H9 (cell line): ENCODE measurements around the gene FDX1. TPM values are rescaled to one million over a fixed set of nuclear protein-coding genes. Genes with fewer than 3 reads are reported as not detected.

Experiments used
- DNase-seq: peaks from one replicate; pipeline ENCODE4 v3.0.0-alpha.2; 2017
- H2AFZ ChIP-seq: one replicate; pipeline ENCODE4 v1.6.1; 2013; ENCODE audit warnings: mild to moderate bottlenecking, low read length, control low read depth, moderate library complexity
- H2AK5ac ChIP-seq: 2 replicates; pipeline ENCODE4 v1.6.1; 2013; ENCODE audit warnings: low read length, control low read depth, mixed read lengths; ENCODE audit not compliant: insufficient read length
- H2BK120ac ChIP-seq: one replicate; pipeline ENCODE4 v1.6.1; 2013; ENCODE audit warnings: low read depth, mild to moderate bottlenecking, low read length, control low read depth, inconsistent platforms; ENCODE audit not compliant: poor library complexity, severe bottlenecking
- H2BK12ac ChIP-seq: 2 replicates; pipeline ENCODE4 v1.6.1; 2013; ENCODE audit warnings: low read length, control low read depth, mixed read lengths, low read depth; ENCODE audit not compliant: insufficient read length
- H2BK15ac ChIP-seq: 2 replicates; pipeline ENCODE4 v1.6.1; 2013; ENCODE audit warnings: low read depth, low read length, control low read depth
- H2BK20ac ChIP-seq: one replicate; pipeline ENCODE4 v1.6.1; 2013; ENCODE audit warnings: low read depth, mild to moderate bottlenecking, low read length, control low read depth, inconsistent platforms; ENCODE audit not compliant: poor library complexity, severe bottlenecking
- H2BK5ac ChIP-seq: 2 replicates; pipeline ENCODE4 v1.6.1; 2013; ENCODE audit warnings: low read length, control low read depth, mixed read lengths; ENCODE audit not compliant: insufficient read length
- H3K14ac ChIP-seq: 2 replicates; pipeline ENCODE4 v1.6.1; 2013; ENCODE audit warnings: low read length, control low read depth; ENCODE audit not compliant: insufficient read depth
- H3K18ac ChIP-seq: 2 replicates; pipeline ENCODE4 v1.6.1; 2013; ENCODE audit warnings: low read depth, mild to moderate bottlenecking, mixed read lengths, low read length, control low read depth; ENCODE audit not compliant: insufficient read length
- H3K23ac ChIP-seq: 2 replicates; pipeline ENCODE4 v1.6.1; 2013; ENCODE audit warnings: low read length, control low read depth, mixed read lengths, low read depth; ENCODE audit not compliant: insufficient read length
- H3K23me2 ChIP-seq: 2 replicates; pipeline ENCODE4 v1.6.1; 2013; ENCODE audit warnings: low read depth, mild to moderate bottlenecking, mixed read lengths, low read length, control low read depth; ENCODE audit not compliant: insufficient read length, poor library complexity, severe bottlenecking
- H3K27ac ChIP-seq: 2 replicates; pipeline ENCODE4 v1.5.1; 2013; ENCODE audit warnings: low read length, control low read depth, mixed read lengths, low read depth; ENCODE audit not compliant: insufficient read length
- H3K27me3 ChIP-seq: 2 replicates; pipeline ENCODE4 v1.6.1; 2013; ENCODE audit warnings: low read length, control low read depth, inconsistent platforms; ENCODE audit not compliant: insufficient read depth
- H3K4ac ChIP-seq: 2 replicates; pipeline ENCODE4 v1.6.1; 2013; ENCODE audit warnings: low read depth, mild to moderate bottlenecking, control low read depth, inconsistent platforms, low read length, moderate library complexity
- H3K4me1 ChIP-seq: 2 replicates; pipeline ENCODE4 v1.6.1; 2013; ENCODE audit warnings: low read length, control low read depth, inconsistent platforms; ENCODE audit not compliant: insufficient read depth
- H3K4me2 ChIP-seq: 2 replicates; pipeline ENCODE4 v1.6.1; 2013; ENCODE audit warnings: low read length, control low read depth, mixed read lengths; ENCODE audit not compliant: insufficient read length, insufficient read depth
- H3K56ac ChIP-seq: 2 replicates; pipeline ENCODE4 v1.6.1; 2013; ENCODE audit warnings: low read depth, mild to moderate bottlenecking, mixed read lengths, low read length, control low read depth; ENCODE audit not compliant: insufficient read length
- H3K79me1 ChIP-seq: 2 replicates; pipeline ENCODE4 v1.6.1; 2013; ENCODE audit warnings: low read depth, mild to moderate bottlenecking, moderate library complexity, low read length, control low read depth, inconsistent platforms; ENCODE audit not compliant: insufficient read depth, poor library complexity, severe bottlenecking
- H3K79me2 ChIP-seq: 2 replicates; pipeline ENCODE4 v1.6.1; 2013; ENCODE audit warnings: low read length, control low read depth, inconsistent platforms; ENCODE audit not compliant: insufficient read depth
- H3K9ac ChIP-seq: 2 replicates; pipeline ENCODE4 v1.6.1; 2013; ENCODE audit warnings: low read length, control low read depth, mixed read lengths; ENCODE audit not compliant: insufficient read length; ENCODE audit errors: extremely low read depth
- H3K9me3 ChIP-seq: one replicate; pipeline ENCODE4 v1.6.1; 2013; ENCODE audit warnings: low read depth, low read length, inconsistent platforms; ENCODE audit not compliant: control insufficient read depth
- H3T11ph ChIP-seq: one replicate; pipeline ENCODE4 v1.6.1; 2013; ENCODE audit warnings: mild to moderate bottlenecking, low read length, control low read depth, inconsistent platforms
- H4K20me1 ChIP-seq: one replicate; pipeline ENCODE4 v1.6.1; 2013; ENCODE audit not compliant: control insufficient read depth, insufficient read length, insufficient read depth
- H4K5ac ChIP-seq: 2 replicates; pipeline ENCODE4 v1.6.1; 2013; ENCODE audit warnings: low read depth, mild to moderate bottlenecking, mixed read lengths, low read length, control low read depth; ENCODE audit not compliant: insufficient read length
- H4K8ac ChIP-seq: replicated peaks from 2 replicates; pipeline ENCODE4 v1.6.1; 2013; ENCODE audit warnings: low read length, control low read depth, mixed read lengths, low read depth; ENCODE audit not compliant: insufficient read length
- H4K91ac ChIP-seq: 2 replicates; pipeline ENCODE4 v1.6.1; 2013; ENCODE audit warnings: low read depth, mild to moderate bottlenecking, moderate library complexity, mixed read lengths, low read length, control low read depth; ENCODE audit not compliant: insufficient read length
- H3K27ac Mint-ChIP-seq, 3 experiments: 2 replicates in 2 of 3; 3 replicates in 1 of 3; pipeline ENCODE4 v1.8.0; 2020 to 2021; ENCODE audit warnings: mixed read lengths in 3 of 3, mild to moderate bottlenecking in 1 of 3, moderate library complexity in 1 of 3
- H3K27me3 Mint-ChIP-seq: 2 replicates; pipeline ENCODE4 v1.8.0; 2021; ENCODE audit warnings: low read depth, mild to moderate bottlenecking, moderate library complexity, mixed read lengths
- H3K36me3 Mint-ChIP-seq, 3 experiments: 2 replicates in 2 of 3; 3 replicates in 1 of 3; pipeline ENCODE4 v1.8.0; 2020 to 2021; ENCODE audit warnings: low read depth in 3 of 3, mixed read lengths in 3 of 3; ENCODE audit not compliant: insufficient read depth in 1 of 3
- H3K4me1 Mint-ChIP-seq, 2 experiments: 2 replicates each; pipeline ENCODE4 v1.8.0; 2020; ENCODE audit warnings: mixed read lengths in 2 of 2
- H3K4me3 Mint-ChIP-seq, 2 experiments: 2 replicates in 1 of 2; 3 replicates in 1 of 2; pipeline ENCODE4 v1.8.0; 2020 to 2021; ENCODE audit warnings: mild to moderate bottlenecking in 2 of 2, mixed read lengths in 2 of 2, moderate library complexity in 1 of 2
- H3K9me3 Mint-ChIP-seq, 2 experiments: 2 replicates in 1 of 2; 3 replicates in 1 of 2; pipeline ENCODE4 v1.8.0; 2020; ENCODE audit warnings: mild to moderate bottlenecking in 2 of 2, mixed read lengths in 2 of 2, moderate library complexity in 1 of 2
- WGBS: extraction: QIAGEN DNeasy Blood & Tissue Kit; methylation state at CpG from one replicate; pipeline ENCODE4 v1.1.7; 2013; ENCODE audit warnings: missing lambda C conversion rate, low lambda C conversion rate, mixed read lengths; ENCODE audit not compliant: insufficient read length; ENCODE audit errors: extremely low coverage; 5-methylcytosine and 5-hydroxymethylcytosine counted together
- total RNA-seq: library from RNA; stranded (reverse); gene quantifications from 2 replicates; pipeline ENCODE4 v1.2.1, GENCODE V29; 2021
- TF ChIP-seq, protein P1 (sequence below): fragments of 200-600 bp; sonication (generic); conservative IDR thresholded peaks from 3 replicates; pipeline ENCODE4 v1.8.0; 2021; ENCODE audit warnings: antibody characterized with exemption, mild to moderate bottlenecking

Gene FDX1
- total RNA-seq, 1 experiment from 2014 or later, result 10.1 TPM

DNA sequence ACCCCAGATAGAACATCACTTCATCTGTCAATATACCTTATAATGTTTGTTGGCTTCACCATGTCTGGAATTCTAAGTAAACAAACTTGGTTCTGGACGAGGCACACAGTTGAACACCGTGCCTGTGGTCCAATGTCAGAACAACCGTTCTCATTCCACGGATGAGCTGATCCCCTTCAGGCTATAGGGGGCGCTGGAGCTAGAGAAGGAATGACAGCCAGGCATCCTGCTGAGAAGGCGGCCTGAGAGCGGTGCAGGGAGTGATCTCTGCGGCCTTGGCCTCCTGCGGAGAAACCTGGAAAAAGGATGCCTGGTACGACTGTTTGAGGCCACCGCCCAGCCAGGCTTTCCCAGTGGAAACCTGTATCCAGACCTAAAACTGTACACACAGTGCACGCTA is 48.7 kb downstream of the FDX1 start:
- no peak overlapping the region for H2AFZ ChIP-seq
- no peaks in the 10 kb centered on the region for H3K79me1 ChIP-seq
- H3K27me3 ChIP-seq, result no peaks in the 10 kb centered on the region
- no peak overlapping the region for H3K23ac ChIP-seq
- TF ChIP-seq, protein P1, sequence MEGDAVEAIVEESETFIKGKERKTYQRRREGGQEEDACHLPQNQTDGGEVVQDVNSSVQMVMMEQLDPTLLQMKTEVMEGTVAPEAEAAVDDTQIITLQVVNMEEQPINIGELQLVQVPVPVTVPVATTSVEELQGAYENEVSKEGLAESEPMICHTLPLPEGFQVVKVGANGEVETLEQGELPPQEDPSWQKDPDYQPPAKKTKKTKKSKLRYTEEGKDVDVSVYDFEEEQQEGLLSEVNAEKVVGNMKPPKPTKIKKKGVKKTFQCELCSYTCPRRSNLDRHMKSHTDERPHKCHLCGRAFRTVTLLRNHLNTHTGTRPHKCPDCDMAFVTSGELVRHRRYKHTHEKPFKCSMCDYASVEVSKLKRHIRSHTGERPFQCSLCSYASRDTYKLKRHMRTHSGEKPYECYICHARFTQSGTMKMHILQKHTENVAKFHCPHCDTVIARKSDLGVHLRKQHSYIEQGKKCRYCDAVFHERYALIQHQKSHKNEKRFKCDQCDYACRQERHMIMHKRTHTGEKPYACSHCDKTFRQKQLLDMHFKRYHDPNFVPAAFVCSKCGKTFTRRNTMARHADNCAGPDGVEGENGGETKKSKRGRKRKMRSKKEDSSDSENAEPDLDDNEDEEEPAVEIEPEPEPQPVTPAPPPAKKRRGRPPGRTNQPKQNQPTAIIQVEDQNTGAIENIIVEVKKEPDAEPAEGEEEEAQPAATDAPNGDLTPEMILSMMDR, result peak; percentile 89
- no peak overlapping the region for H3K4ac ChIP-seq
- H2BK15ac ChIP-seq, result no peak overlapping the region
- no CpG with 5 or more reads among the region's 12 CpGs for WGBS
- Mint-ChIP-seq H3K4me1 (peaks cover 17 to 18% of the 10 kb centered on the region in 2 experiments), H3K27me3 (no peaks in the 10 kb centered on the region), H3K36me3 (no peaks in the 10 kb centered on the region; a peak in 1 of 7 replicates), H3K9me3 (peaks cover 0 to 1% of the 10 kb centered on the region in 2 experiments; a peak in 2 of 5 replicates), H3K27ac (no peak overlapping the region), H3K4me3 (no peak overlapping the region)
- H3T11ph ChIP-seq, result no peak overlapping the region
- no peaks in the 10 kb centered on the region for H4K20me1 ChIP-seq
- no peak overlapping the region for H3K14ac ChIP-seq
- H2BK12ac ChIP-seq, result no peak overlapping the region
- H3K9me3 ChIP-seq, result no peaks in the 10 kb centered on the region
- no peak overlapping the region for H2BK5ac ChIP-seq
- no peak overlapping the region for H3K9ac ChIP-seq
- H3K56ac ChIP-seq, result no peak overlapping the region
- H3K27ac ChIP-seq, result no peak overlapping the region
- H2BK20ac ChIP-seq, result no peak overlapping the region
- no peak overlapping the region for H4K8ac ChIP-seq
- H4K5ac ChIP-seq, result no peak overlapping the region
- H3K18ac ChIP-seq, result no peak overlapping the region
- no peaks in the 10 kb centered on the region for H3K79me2 ChIP-seq
- DNase-seq, result peak; percentile 79
- peaks cover 5% of the 10 kb centered on the region; the same call in 1 of the 2 replicates for H3K4me1 ChIP-seq
- no peak overlapping the region for H3K4me2 ChIP-seq
- H3K23me2 ChIP-seq, result no peaks in the 10 kb centered on the region
- no peak overlapping the region for H2AK5ac ChIP-seq
- H2BK120ac ChIP-seq, result no peak overlapping the region
- no peak overlapping the region for H4K91ac ChIP-seq
